GM04504 (cell line): ENCODE measurements around the gene ACSM2B.
"Not testable (repeated sequence)": the region's sequence is repeated elsewhere in the genome, so short reads cannot be mapped to it uniquely, and the experiment has no call there.

Experiments
- DNase-seq: peaks from one replicate; pipeline ENCODE4 v3.0.0-alpha.2; 2012; ENCODE audit warnings: low read depth

Gene ACSM2B

GRCh38 chr16:20576145-20576544 is at the start of gene ACSM2B:
ACSM2B (minus strand) TSS chr16:20576367; CDS start chr16:20564845, 11,522 bp downstream.
- not testable (repeated sequence) for DNase-seq

GRCh38 chr16:20624882-20625807 is 49.0 kb upstream of the ACSM2B start:
- no peak for DNase-seq

- DNase-seq, result no peak
Measured at GRCh38 chr16:20624205-20624604, 48.0 kb upstream of the ACSM2B start.

- no peak for DNase-seq
Measured at GRCh38 chr16:20622498-20622870, 46.3 kb upstream of the ACSM2B start.

GRCh38 chr16:20621406-20621805 is 45.2 kb upstream of the ACSM2B start:
- DNase-seq, result no peak

GRCh38 chr16:20620770-20621169 is 44.6 kb upstream of the ACSM2B start:
- no peak for DNase-seq

- DNase-seq, result no peak
Measured at GRCh38 chr16:20620003-20620402, 43.8 kb upstream of the ACSM2B start.

GRCh38 chr16:20617271-20617670 is 41.1 kb upstream of the ACSM2B start:
- DNase-seq, result no peak

- no peak for DNase-seq
Measured at GRCh38 chr16:20614186-20615141, 38.3 kb upstream of the ACSM2B start.

- no peak for DNase-seq
Measured at GRCh38 chr16:20613481-20614185, 37.5 kb upstream of the ACSM2B start.

- no peak for DNase-seq
Measured at GRCh38 chr16:20612551-20613480, 36.6 kb upstream of the ACSM2B start.

GRCh38 chr16:20611975-20612481 is 35.9 kb upstream of the ACSM2B start:
- no peak for DNase-seq

GRCh38 chr16:20611350-20611902 is 35.3 kb upstream of the ACSM2B start:
- DNase-seq, result no peak

GRCh38 chr16:20610892-20611349 is 34.8 kb upstream of the ACSM2B start:
- no peak for DNase-seq

- DNase-seq, result no peak
Measured at GRCh38 chr16:20610211-20610891, 34.2 kb upstream of the ACSM2B start.

GRCh38 chr16:20602205-20602604 is 26.0 kb upstream of the ACSM2B start:
- DNase-seq, result not testable (repeated sequence)

GRCh38 chr16:20599475-20599874 is 23.3 kb upstream of the ACSM2B start:
- not testable (repeated sequence) for DNase-seq

- no peak for DNase-seq
Measured at GRCh38 chr16:20598832-20599469, 22.8 kb upstream of the ACSM2B start.

GRCh38 chr16:20595694-20596093 is 19.5 kb upstream of the ACSM2B start:
- not testable (repeated sequence) for DNase-seq
